Motor neuron (in vitro differentiated cells): ENCODE measurements around the gene CCS. TPM values are rescaled to one million over a fixed set of nuclear protein-coding genes. Genes with fewer than 3 reads are reported as not detected.
"Not testable (repeated sequence)": the region's sequence is repeated elsewhere in the genome, so short reads cannot be mapped to it uniquely, and the experiment has no call there.

Experiments used
- ATAC-seq, 8 experiments: fragments of 200-7000 bp; cut with Tn5 transposase; replicated peaks in 6 of 8; 2 replicates each; pipeline ENCODE4 v1.8.0; 2021; ENCODE audit warnings: mild to moderate bottlenecking in 8 of 8, moderate library complexity in 8 of 8
- H3K27ac ChIP-seq, 2 donors: fragments of 250-450 bp; sonication (Bioruptor Pico); 2 replicates each; pipeline ENCODE4 v1.9.0; 2021; ENCODE audit warnings: antibody characterized with exemption in 2 of 2, mild to moderate bottlenecking in 2 of 2, moderate library complexity in 1 of 2
- H3K4me1 ChIP-seq, 2 donors: fragments of 250-450 bp; sonication (Bioruptor Pico); replicated peaks in 1 of 2; 2 replicates each; pipeline ENCODE4 v1.6.1; 2021; ENCODE audit warnings: antibody characterized with exemption in 2 of 2, mild to moderate bottlenecking in 2 of 2, moderate library complexity in 1 of 2
- H3K4me3 ChIP-seq, 5 donors: fragments of 250-450 bp; sonication (Bioruptor Pico); 2 replicates each; pipeline ENCODE4 v1.9.0; 2021; ENCODE audit warnings: antibody characterized with exemption in 5 of 5, mild to moderate bottlenecking in 5 of 5, moderate library complexity in 4 of 5
- WGBS, 10 experiments: fragments of 450-650 bp; shearing (Covaris generic); methylation state at CpG; one replicate each; pipeline ENCODE4 v1.0.0; 2022; 5-methylcytosine and 5-hydroxymethylcytosine counted together
- in situ Hi-C, 9 experiments: fragments of 400-800 bp; cut with MboI; loops; one replicate each; pipeline ENCODE4 v1.15.0; 2021; ENCODE audit warnings: low sequenced_read_pairs in 9 of 9, low pct_unique_long_range_greater_than_20kb in 2 of 9; ENCODE audit not compliant: unreplicated experiment in 9 of 9
- total RNA-seq, 8 experiments: library from RNA; unstranded; fragments of 300-600 nt; gene quantifications; 2 replicates each; pipeline versions ENCODE4 v1.2.3 to v1.2.4, GENCODE V29; 2022

CCS gene
- total RNA-seq, result 10 to 100 TPM; 29.6 to 61.9 (median 36.6) TPM

GRCh38 chr11:66592457-66593302, at the start of gene CCS, which contains the start of gene CCDC87:
Gene CCS (plus strand): TSS chr11:66593185. CDS start chr11:66593262, 77 bp downstream.
Gene CCDC87 (minus strand): TSS chr11:66593063. CDS start chr11:66593015, 48 bp downstream.
- WGBS, 10 experiments, result 0 to 47% (median 1%) methylated on average over 1 to 30 of the region's 68 CpGs; no CpG with 5 or more reads in 5 of the 10 experiments
- peak; percentile 89 to 99 (median 96) for ATAC-seq
- Histone ChIP-seq H3K4me1 (peaks cover 10 to 23% of the 10 kb centered on the region in 2 donors), H3K27ac (peak within 1 kb of the TSS; percentile 77 to 81), H3K4me3 (peak within 1 kb of the TSS; percentile 45 to 59 (median 56))
- in situ Hi-C loops, result no loop called here

- H3K4me3 ChIP-seq, result peak overlapping the region in 1 of 5 donors; percentile 2
- in situ Hi-C loops, result no loop called here
- no peak overlapping the region for H3K27ac ChIP-seq
- WGBS, 10 experiments, result 14 to 100% (median 66%) methylated on average over 1 to 7 of the region's 26 CpGs; no CpG with 5 or more reads in 4 of the 10 experiments
- peak in 5 of 8 experiments; percentile 2 to 22 (median 8) for ATAC-seq
- H3K4me1 ChIP-seq, result peaks cover 22 to 24% of the 10 kb centered on the region in 2 donors
Measured at GRCh38 chr11:66543263-66544107, 49.5 kb upstream of the CCS start.

GRCh38 chr11:66544952-66545351, 48.0 kb upstream of the CCS start:
- ATAC-seq, in situ Hi-C loops: not testable (repeated sequence)

GRCh38 chr11:66545701-66546367, 47.2 kb upstream of the CCS start, which contains the start of gene ZDHHC24:
Gene ZDHHC24 (minus strand): TSS chr11:66546048. CDS start chr11:66546003, 45 bp downstream.
- 0% methylated on average over 4 of the region's 71 CpGs; no CpG with 5 or more reads in 9 of the 10 experiments for WGBS, 10 experiments
- in situ Hi-C loops, result no loop called here
- peaks cover 23 to 29% of the 10 kb centered on the region in 2 donors for H3K4me1 ChIP-seq
- peak; percentile 93 to 97 (median 94) for ATAC-seq
- peak within 1 kb of the TSS; percentile 49 to 71 (median 68) for H3K4me3 ChIP-seq
- H3K27ac ChIP-seq, result peak within 1 kb of the TSS; percentile 11 to 68

More at GRCh38 chr11:66544952-66545351, 48.0 kb upstream of the CCS start:
- 0 to 82% (median 70%) methylated on average over 1 to 11 of the region's 14 CpGs; no CpG with 5 or more reads in 1 of the 10 experiments for WGBS, 10 experiments
- peaks cover 23 to 29% of the 10 kb centered on the region in 2 donors for H3K4me1 ChIP-seq
- peak overlapping the region; percentile 49 to 71 (median 68) for H3K4me3 ChIP-seq
- not testable (repeated sequence) for H3K27ac ChIP-seq

- WGBS, 10 experiments, result 0 to 7% (median 0%) methylated on average over 1 to 12 of the region's 37 CpGs; no CpG with 5 or more reads in 5 of the 10 experiments
- H3K4me3 ChIP-seq, result peak within 1 kb of the TSS; percentile 49 to 71 (median 68)
- peak within 1 kb of the TSS; percentile 11 to 68 for H3K27ac ChIP-seq
- in situ Hi-C loops, result no loop called here
- H3K4me1 ChIP-seq, result peaks cover 23 to 29% of the 10 kb centered on the region in 2 donors
- peak in 3 of 8 experiments; percentile 3 to 7 (median 6) for ATAC-seq
Measured at GRCh38 chr11:66546368-66546965, 46.5 kb upstream of the CCS start, which contains the start of gene ACTN3. Gene ACTN3 (plus strand): TSS chr11:66546903. CDS start chr11:66546938, 35 bp downstream.

GRCh38 chr11:66546966-66547661, 45.9 kb upstream of the CCS start:
- no peak for ATAC-seq
- Histone ChIP-seq H3K4me3 (no peak overlapping the region), H3K27ac (no peak overlapping the region), H3K4me1 (peaks cover 23 to 29% of the 10 kb centered on the region in 2 donors)
- WGBS, 10 experiments, result 10 to 67% (median 30%) methylated on average over 1 to 3 of the region's 18 CpGs; no CpG with 5 or more reads in 6 of the 10 experiments
- in situ Hi-C loops, result no loop called here

GRCh38 chr11:66547662-66548009, 45.3 kb upstream of the CCS start:
- WGBS, 10 experiments, result 17 to 51% (median 20%) methylated on average over 1 to 2 of the region's 5 CpGs; no CpG with 5 or more reads in 5 of the 10 experiments
- Histone ChIP-seq H3K27ac (no peak overlapping the region), H3K4me3 (no peak overlapping the region), H3K4me1 (peaks cover 23 to 29% of the 10 kb centered on the region in 2 donors)
- in situ Hi-C loops, result no loop called here
- ATAC-seq, result no peak

GRCh38 chr11:66548041-66548440, 44.9 kb upstream of the CCS start:
- Histone ChIP-seq H3K27ac (no peak overlapping the region), H3K4me1 (peaks cover 23 to 29% of the 10 kb centered on the region in 2 donors), H3K4me3 (no peak overlapping the region)
- 60 to 85% methylated on average over 3 to 4 of the region's 11 CpGs; no CpG with 5 or more reads in 8 of the 10 experiments for WGBS, 10 experiments
- in situ Hi-C loops, result no loop called here
- ATAC-seq, result no peak

GRCh38 chr11:66548774-66549630, 44.0 kb upstream of the CCS start:
- Histone ChIP-seq H3K4me1 (peaks cover 23% of the 10 kb centered on the region in 2 donors), H3K27ac (no peak overlapping the region), H3K4me3 (no peak overlapping the region)
- no peak for ATAC-seq
- WGBS, 10 experiments, result 20 to 79% (median 46%) methylated on average over 1 to 13 of the region's 16 CpGs; no CpG with 5 or more reads in 2 of the 10 experiments
- in situ Hi-C loops, result no loop called here

GRCh38 chr11:66549696-66550095, 43.3 kb upstream of the CCS start:
- no peak for ATAC-seq
- no peak overlapping the region for H3K27ac ChIP-seq
- in situ Hi-C loops, result no loop called here
- WGBS, 10 experiments, result 73 to 100% (median 93%) methylated on average over 2 to 3 of the region's 3 CpGs; no CpG with 5 or more reads in 7 of the 10 experiments
- peaks cover 16 to 19% of the 10 kb centered on the region in 2 donors for H3K4me1 ChIP-seq
- H3K4me3 ChIP-seq, result no peak overlapping the region

GRCh38 chr11:66550887-66551286, 42.1 kb upstream of the CCS start:
- in situ Hi-C loops, result no loop called here
- Histone ChIP-seq H3K4me1 (peaks cover 12 to 14% of the 10 kb centered on the region in 2 donors), H3K27ac (no peak overlapping the region), H3K4me3 (no peak overlapping the region)
- 14 to 100% (median 67%) methylated on average over 1 to 4 of the region's 4 CpGs; no CpG with 5 or more reads in 4 of the 10 experiments for WGBS, 10 experiments
- no peak for ATAC-seq
